Measurements from ENCODE around the gene PDE4D.

Gene PDE4D

GRCh38 chr5:59341760-59342159 is 551.8 kb downstream of the PDE4D start:
- Histone ChIP-seq H3K18ac (ENCODE audit: low read depth in 1 of 2, low read length in 2 of 2) (no peak overlapping the region), H2AFZ (ENCODE audit: low read depth, low read length) (no peak overlapping the region), H3K36me3 (ENCODE audit: control insufficient read depth in 1 of 2, insufficient read depth in 2 of 2, low read depth in 1 of 2, low read length in 2 of 2) (no peaks in the 10 kb centered on the region), H2BK15ac (ENCODE audit: low read depth, poor library complexity, severe bottlenecking) (no peak overlapping the region), H3K4me2 (ENCODE audit: low read length, poor library complexity, severe bottlenecking) (no peak overlapping the region), H2AK5ac (ENCODE audit: low read length, severe bottlenecking) (no peak overlapping the region), H2BK120ac (ENCODE audit: low read depth, low read length) (no peak overlapping the region), H3K9ac (ENCODE audit: low read length) (no peak overlapping the region), H3K27me3 (ENCODE audit: control insufficient read depth in 1 of 2, insufficient read depth in 1 of 2, low read length in 2 of 2) (no peaks in the 10 kb centered on the region), H2BK12ac (ENCODE audit: low read length in 2 of 2) (no peak overlapping the region), H3K9me3 (ENCODE audit: control insufficient read depth, low read length) (no peaks in the 10 kb centered on the region), H3K23ac (ENCODE audit: low read length in 2 of 2) (no peak overlapping the region), H3K14ac (ENCODE audit: low read length in 2 of 2) (no peak overlapping the region), H3K27ac (ENCODE audit: low read length, poor library complexity, severe bottlenecking) (no peak overlapping the region), H4K8ac (ENCODE audit: low read length) (no peak overlapping the region), H4K91ac (ENCODE audit: low read length) (no peak overlapping the region), H3K4me1 (ENCODE audit: control insufficient read depth, insufficient read depth, low read depth, low read length) (no peaks in the 10 kb centered on the region), H3K4ac (ENCODE audit: low read depth in 1 of 2, low read length in 2 of 2) (no peak overlapping the region), H3K79me1 (replicated peaks; ENCODE audit: low read length, poor library complexity, severe bottlenecking) (no peaks in the 10 kb centered on the region), H3K4me3 (ENCODE audit: insufficient read depth in 1 of 2, low read depth in 1 of 2, low read length in 2 of 2) (no peak overlapping the region), H2BK5ac (ENCODE audit: low read depth, low read length, poor library complexity, severe bottlenecking) (no peak overlapping the region)
- no peak for DNase-seq
- WGBS: 100% methylated on average over 1 of the region's 4 CpGs

GRCh38 chr5:59341155-59341554 is 552.4 kb downstream of the PDE4D start:
- H3K4ac ChIP-seq (ENCODE audit: low read depth in 1 of 2, low read length in 2 of 2): no peak overlapping the region
- H3K14ac ChIP-seq (ENCODE audit: low read length in 2 of 2): no peak overlapping the region
- no peak overlapping the region for H3K18ac ChIP-seq (ENCODE audit: low read depth in 1 of 2, low read length in 2 of 2)
- no peak overlapping the region for H3K4me2 ChIP-seq (ENCODE audit: low read length, poor library complexity, severe bottlenecking)
- H3K23ac ChIP-seq (ENCODE audit: low read length in 2 of 2): no peak overlapping the region
- H2BK12ac ChIP-seq (ENCODE audit: low read length in 2 of 2): no peak overlapping the region
- H4K91ac ChIP-seq (ENCODE audit: low read length): no peak overlapping the region
- no CpG with 5 or more reads among the region's 2 CpGs for WGBS
- H2BK120ac ChIP-seq (ENCODE audit: low read depth, low read length): no peak overlapping the region
- no peaks in the 10 kb centered on the region for H3K9me3 ChIP-seq (ENCODE audit: control insufficient read depth, low read length)
- no peaks in the 10 kb centered on the region for H3K4me1 ChIP-seq (ENCODE audit: control insufficient read depth, insufficient read depth, low read depth, low read length)
- no peak for DNase-seq
- H3K4me3 ChIP-seq (ENCODE audit: insufficient read depth in 1 of 2, low read depth in 1 of 2, low read length in 2 of 2): no peak overlapping the region
- no peak overlapping the region for H2BK5ac ChIP-seq (ENCODE audit: low read depth, low read length, poor library complexity, severe bottlenecking)
- H2AFZ ChIP-seq (ENCODE audit: low read depth, low read length): no peak overlapping the region
- H3K79me1 ChIP-seq (replicated peaks; ENCODE audit: low read length, poor library complexity, severe bottlenecking): no peaks in the 10 kb centered on the region
- no peaks in the 10 kb centered on the region for H3K27me3 ChIP-seq (ENCODE audit: control insufficient read depth in 1 of 2, insufficient read depth in 1 of 2, low read length in 2 of 2)
- H3K27ac ChIP-seq (ENCODE audit: low read length, poor library complexity, severe bottlenecking): no peak overlapping the region
- no peak overlapping the region for H2AK5ac ChIP-seq (ENCODE audit: low read length, severe bottlenecking)
- no peak overlapping the region for H2BK15ac ChIP-seq (ENCODE audit: low read depth, poor library complexity, severe bottlenecking)
- H4K8ac ChIP-seq (ENCODE audit: low read length): no peak overlapping the region
- no peaks in the 10 kb centered on the region for H3K36me3 ChIP-seq (ENCODE audit: control insufficient read depth in 1 of 2, insufficient read depth in 2 of 2, low read depth in 1 of 2, low read length in 2 of 2)
- no peak overlapping the region for H3K9ac ChIP-seq (ENCODE audit: low read length)

GRCh38 chr5:59340637-59341036 is 552.9 kb downstream of the PDE4D start:
- Histone ChIP-seq H2BK5ac (ENCODE audit: low read depth, low read length, poor library complexity, severe bottlenecking) (no peak overlapping the region), H3K4me2 (ENCODE audit: low read length, poor library complexity, severe bottlenecking) (no peak overlapping the region), H3K4me1 (ENCODE audit: control insufficient read depth, insufficient read depth, low read depth, low read length) (no peaks in the 10 kb centered on the region), H3K27ac (ENCODE audit: low read length, poor library complexity, severe bottlenecking) (no peak overlapping the region), H3K27me3 (ENCODE audit: control insufficient read depth in 1 of 2, insufficient read depth in 1 of 2, low read length in 2 of 2) (no peaks in the 10 kb centered on the region), H4K91ac (ENCODE audit: low read length) (no peak overlapping the region), H2BK15ac (ENCODE audit: low read depth, poor library complexity, severe bottlenecking) (no peak overlapping the region), H2AFZ (ENCODE audit: low read depth, low read length) (no peak overlapping the region), H3K79me1 (replicated peaks; ENCODE audit: low read length, poor library complexity, severe bottlenecking) (no peaks in the 10 kb centered on the region), H3K9me3 (ENCODE audit: control insufficient read depth, low read length) (no peaks in the 10 kb centered on the region), H3K23ac (ENCODE audit: low read length in 2 of 2) (no peak overlapping the region), H3K4ac (ENCODE audit: low read depth in 1 of 2, low read length in 2 of 2) (no peak overlapping the region), H3K18ac (ENCODE audit: low read depth in 1 of 2, low read length in 2 of 2) (no peak overlapping the region), H2BK120ac (ENCODE audit: low read depth, low read length) (no peak overlapping the region), H3K14ac (ENCODE audit: low read length in 2 of 2) (no peak overlapping the region), H2AK5ac (ENCODE audit: low read length, severe bottlenecking) (no peak overlapping the region), H3K4me3 (ENCODE audit: insufficient read depth in 1 of 2, low read depth in 1 of 2, low read length in 2 of 2) (no peak overlapping the region), H3K9ac (ENCODE audit: low read length) (no peak overlapping the region), H3K36me3 (ENCODE audit: control insufficient read depth in 1 of 2, insufficient read depth in 2 of 2, low read depth in 1 of 2, low read length in 2 of 2) (no peaks in the 10 kb centered on the region), H4K8ac (ENCODE audit: low read length) (no peak overlapping the region), H2BK12ac (ENCODE audit: low read length in 2 of 2) (no peak overlapping the region)
- DNase-seq: no peak
- WGBS: no CpG with 5 or more reads among the region's 1 CpG

- DNase-seq: no peak
- H2AK5ac ChIP-seq (ENCODE audit: low read length, severe bottlenecking): no peak overlapping the region
- H4K91ac ChIP-seq (ENCODE audit: low read length): no peak overlapping the region
- no peak overlapping the region for H2AFZ ChIP-seq (ENCODE audit: low read depth, low read length)
- H2BK5ac ChIP-seq (ENCODE audit: low read depth, low read length, poor library complexity, severe bottlenecking): no peak overlapping the region
- no peaks in the 10 kb centered on the region for H3K27me3 ChIP-seq (ENCODE audit: control insufficient read depth in 1 of 2, insufficient read depth in 1 of 2, low read length in 2 of 2)
- H3K4ac ChIP-seq (ENCODE audit: low read depth in 1 of 2, low read length in 2 of 2): no peak overlapping the region
- no peak overlapping the region for H2BK12ac ChIP-seq (ENCODE audit: low read length in 2 of 2)
- no peak overlapping the region for H2BK120ac ChIP-seq (ENCODE audit: low read depth, low read length)
- no peak overlapping the region for H4K8ac ChIP-seq (ENCODE audit: low read length)
- no peak overlapping the region for H2BK15ac ChIP-seq (ENCODE audit: low read depth, poor library complexity, severe bottlenecking)
- no peak overlapping the region for H3K4me3 ChIP-seq (ENCODE audit: insufficient read depth in 1 of 2, low read depth in 1 of 2, low read length in 2 of 2)
- no peaks in the 10 kb centered on the region for H3K79me1 ChIP-seq (replicated peaks; ENCODE audit: low read length, poor library complexity, severe bottlenecking)
- no peak overlapping the region for H3K4me2 ChIP-seq (ENCODE audit: low read length, poor library complexity, severe bottlenecking)
- H3K9ac ChIP-seq (ENCODE audit: low read length): no peak overlapping the region
- no peaks in the 10 kb centered on the region for H3K9me3 ChIP-seq (ENCODE audit: control insufficient read depth, low read length)
- no peak overlapping the region for H3K27ac ChIP-seq (ENCODE audit: low read length, poor library complexity, severe bottlenecking)
- H3K14ac ChIP-seq (ENCODE audit: low read length in 2 of 2): no peak overlapping the region
- no peak overlapping the region for H3K23ac ChIP-seq (ENCODE audit: low read length in 2 of 2)
- WGBS: no CpG with 5 or more reads among the region's 8 CpGs
- H3K4me1 ChIP-seq (ENCODE audit: control insufficient read depth, insufficient read depth, low read depth, low read length): no peaks in the 10 kb centered on the region
- H3K18ac ChIP-seq (ENCODE audit: low read depth in 1 of 2, low read length in 2 of 2): no peak overlapping the region
- no peaks in the 10 kb centered on the region for H3K36me3 ChIP-seq (ENCODE audit: control insufficient read depth in 1 of 2, insufficient read depth in 2 of 2, low read depth in 1 of 2, low read length in 2 of 2)
Observed at GRCh38 chr5:59337240-59337639, 556.3 kb downstream of the PDE4D start.

Measured in mesenchymal stem cell (in vitro differentiated cells and primary cell).